ENCODE data around the gene NOD1.

Gene NOD1

DNA sequence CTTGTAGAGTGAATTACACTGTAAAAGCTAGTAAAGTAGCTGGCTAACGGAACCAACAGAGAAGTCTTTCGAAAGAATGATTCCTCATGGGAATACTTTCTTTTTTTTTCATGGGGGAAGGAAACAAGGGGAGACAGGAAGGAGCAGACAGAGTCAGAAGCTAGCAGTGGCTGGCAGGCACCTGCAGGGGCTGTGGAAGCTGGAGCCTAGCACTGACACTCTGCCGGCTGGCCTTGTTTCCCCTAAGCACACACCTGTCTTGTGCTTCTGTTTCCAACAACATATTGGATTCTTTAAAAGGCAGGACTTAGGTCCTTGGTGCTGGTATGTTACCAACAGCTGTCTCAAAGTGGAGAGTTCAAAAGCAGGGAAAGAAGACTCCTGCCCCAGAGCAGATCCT is 24.7 kb downstream of the NOD1 start:
- in situ Hi-C loops (cut with MboI; ENCODE audit: low pct_unique_long_range_greater_than_20kb, low sequenced_read_pairs) = no loop called here
- DNase-seq = no peak

DNA sequence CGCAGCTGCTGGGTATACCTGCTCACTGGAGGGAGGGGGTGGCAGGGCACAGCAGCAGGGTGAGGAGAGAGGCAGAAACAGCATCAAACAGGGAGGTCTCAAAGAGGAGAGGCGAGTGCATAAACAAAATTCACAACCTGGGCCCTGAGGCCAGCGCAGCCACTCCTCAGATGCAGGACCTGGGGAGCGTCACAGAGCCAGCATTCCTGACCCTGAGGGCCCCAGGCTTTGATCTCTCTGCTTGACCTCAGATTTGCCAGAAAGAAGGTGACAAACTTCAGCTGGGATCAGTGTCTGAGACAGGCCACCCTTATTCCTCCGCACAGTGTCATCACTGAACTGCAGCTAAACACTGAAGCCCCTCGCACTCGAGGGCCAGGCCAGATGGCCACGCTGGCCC is 25.6 kb downstream of the NOD1 start:
- in situ Hi-C loops (cut with MboI; ENCODE audit: low pct_unique_long_range_greater_than_20kb, low sequenced_read_pairs) = no loop called here
- no peak for DNase-seq

DNA sequence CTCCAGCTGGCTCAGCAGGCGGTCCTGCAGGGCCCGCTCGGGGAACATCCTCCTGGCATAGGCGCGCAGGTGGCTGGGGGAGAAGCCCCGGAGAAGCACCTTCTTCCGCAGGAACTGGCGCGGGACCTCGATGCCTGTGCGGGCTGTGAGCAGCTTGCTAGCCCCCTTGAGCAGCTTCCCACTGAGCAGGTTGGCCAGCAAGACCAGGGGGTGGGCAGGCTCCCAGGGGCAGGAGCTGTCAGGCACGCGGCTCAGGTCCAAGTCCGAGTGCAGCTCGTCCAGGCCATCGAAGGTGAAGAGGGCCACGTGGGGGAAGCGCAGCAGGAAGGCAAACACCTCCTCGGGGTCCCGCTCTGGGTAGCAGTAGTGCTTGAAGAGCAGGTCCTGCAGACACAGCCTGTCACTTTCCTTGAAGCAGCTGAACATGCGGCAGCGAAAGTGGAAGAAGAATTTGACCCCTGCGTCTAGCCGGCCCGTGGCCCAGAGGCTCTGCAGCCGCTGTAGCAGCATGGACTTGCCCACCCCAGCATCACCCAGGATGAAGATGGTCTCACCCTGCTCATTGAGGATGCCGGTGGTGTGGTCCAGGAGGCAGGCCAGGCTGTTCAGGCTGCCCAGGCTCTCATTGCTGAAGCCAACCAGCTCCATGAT is 26.2 kb downstream of the NOD1 start:
- in situ Hi-C loops (cut with MboI; ENCODE audit: low pct_unique_long_range_greater_than_20kb, low sequenced_read_pairs) = no loop called here
- DNase-seq = no peak

DNA sequence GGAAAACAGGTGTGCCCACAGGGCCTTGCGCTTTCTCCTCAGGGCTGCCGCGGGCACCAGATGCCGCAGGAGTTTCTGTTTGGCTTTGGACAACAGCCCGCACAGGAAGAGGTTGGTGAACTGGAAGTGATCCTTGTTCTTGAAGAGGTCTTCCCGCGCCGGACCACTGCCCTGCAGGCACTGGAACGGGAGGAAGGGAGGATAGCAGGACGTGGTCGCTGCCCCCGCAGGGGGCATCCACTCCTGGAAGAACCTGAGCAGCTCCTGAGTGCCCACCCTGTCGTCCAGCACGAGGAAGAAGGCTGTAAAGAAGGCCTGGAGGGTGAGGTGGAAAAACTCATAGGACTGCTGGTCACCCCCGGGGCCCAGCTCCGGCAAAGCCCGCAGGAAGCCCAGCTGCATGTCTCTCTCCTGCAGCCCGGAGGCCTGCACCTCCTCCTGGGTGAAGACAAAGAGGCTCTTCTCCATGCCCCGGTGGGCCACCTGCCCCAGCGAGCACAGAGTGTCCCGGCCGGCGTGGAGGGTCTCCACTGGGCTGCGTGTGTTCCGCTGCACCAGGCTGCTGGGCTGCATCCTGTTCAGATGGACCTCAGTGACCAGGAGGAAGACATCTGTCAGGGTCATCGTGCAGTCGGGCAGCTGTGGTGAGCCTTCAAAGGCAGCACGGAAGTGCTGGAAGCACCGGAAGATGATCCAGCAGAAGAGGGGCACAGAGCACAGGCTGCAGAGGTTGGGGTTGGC is 26.9 kb downstream of the NOD1 start:
- DNase-seq = no peak
- in situ Hi-C loops (cut with MboI; ENCODE audit: low pct_unique_long_range_greater_than_20kb, low sequenced_read_pairs) = no loop called here

DNA sequence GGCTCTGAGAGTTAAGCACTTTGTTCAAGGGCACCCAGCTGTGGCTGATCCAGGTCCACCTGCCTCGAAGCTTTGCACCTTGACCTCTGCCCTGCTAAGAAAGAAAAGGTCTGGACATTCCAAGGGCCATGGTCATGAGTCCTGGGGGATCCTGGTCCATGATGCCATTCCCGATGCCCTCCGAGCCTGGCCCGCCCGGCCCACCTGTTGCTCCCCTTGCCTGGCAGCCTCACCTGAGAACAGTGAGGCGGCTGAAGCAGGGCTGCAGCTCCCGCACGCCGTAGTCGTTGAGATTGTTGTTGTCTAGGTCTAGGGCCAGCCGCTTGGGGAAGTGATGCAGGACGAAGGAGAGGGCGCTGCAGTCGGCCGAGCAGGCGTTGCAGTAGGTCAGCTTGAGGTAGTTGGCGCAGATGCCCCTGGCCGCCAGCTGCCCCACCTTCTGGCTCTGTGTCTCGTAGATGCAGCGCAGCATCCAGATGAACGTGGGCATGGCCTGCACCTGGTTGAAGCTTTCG is 27.5 kb downstream of the NOD1 start:
- in situ Hi-C loops (cut with MboI; ENCODE audit: low pct_unique_long_range_greater_than_20kb, low sequenced_read_pairs) = no loop called here
- DNase-seq = no peak

DNA sequence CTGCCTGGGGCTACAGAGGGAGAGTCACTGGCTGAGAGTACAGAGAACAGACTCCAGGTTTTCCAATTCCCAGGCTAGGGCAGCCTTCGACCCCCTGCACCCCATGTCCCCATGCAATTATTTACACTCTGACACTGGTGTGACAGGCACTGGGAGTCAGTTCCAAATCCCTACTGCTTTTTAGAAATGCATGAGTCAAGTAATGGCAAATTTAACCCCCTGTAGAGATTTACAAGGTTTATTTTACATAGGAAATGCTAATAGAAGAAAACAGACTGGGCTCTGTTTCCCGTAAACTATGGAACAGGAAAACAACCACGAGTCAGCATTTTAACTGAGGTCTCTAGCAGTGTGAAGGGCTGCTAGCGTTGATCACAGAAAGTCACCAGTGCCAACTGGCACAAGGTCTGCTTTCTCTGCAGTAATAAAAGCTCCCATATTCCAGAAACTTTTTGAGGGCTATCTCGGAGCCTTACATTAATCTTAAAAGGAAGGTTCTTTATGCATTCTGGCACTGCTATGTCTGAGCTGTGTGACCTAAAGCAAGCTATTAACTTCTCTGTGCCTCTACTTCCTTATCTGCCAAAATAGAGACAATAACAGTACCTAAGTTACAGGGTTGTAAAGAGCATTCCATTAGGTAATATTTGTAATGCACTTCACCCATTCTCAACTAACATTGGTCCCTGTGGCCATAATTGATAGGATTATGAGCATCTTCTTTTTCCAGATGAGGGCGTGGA is 28.2 kb downstream of the NOD1 start:
- in situ Hi-C loops (cut with MboI; ENCODE audit: low pct_unique_long_range_greater_than_20kb, low sequenced_read_pairs) = no loop called here
- no peak for DNase-seq

DNA sequence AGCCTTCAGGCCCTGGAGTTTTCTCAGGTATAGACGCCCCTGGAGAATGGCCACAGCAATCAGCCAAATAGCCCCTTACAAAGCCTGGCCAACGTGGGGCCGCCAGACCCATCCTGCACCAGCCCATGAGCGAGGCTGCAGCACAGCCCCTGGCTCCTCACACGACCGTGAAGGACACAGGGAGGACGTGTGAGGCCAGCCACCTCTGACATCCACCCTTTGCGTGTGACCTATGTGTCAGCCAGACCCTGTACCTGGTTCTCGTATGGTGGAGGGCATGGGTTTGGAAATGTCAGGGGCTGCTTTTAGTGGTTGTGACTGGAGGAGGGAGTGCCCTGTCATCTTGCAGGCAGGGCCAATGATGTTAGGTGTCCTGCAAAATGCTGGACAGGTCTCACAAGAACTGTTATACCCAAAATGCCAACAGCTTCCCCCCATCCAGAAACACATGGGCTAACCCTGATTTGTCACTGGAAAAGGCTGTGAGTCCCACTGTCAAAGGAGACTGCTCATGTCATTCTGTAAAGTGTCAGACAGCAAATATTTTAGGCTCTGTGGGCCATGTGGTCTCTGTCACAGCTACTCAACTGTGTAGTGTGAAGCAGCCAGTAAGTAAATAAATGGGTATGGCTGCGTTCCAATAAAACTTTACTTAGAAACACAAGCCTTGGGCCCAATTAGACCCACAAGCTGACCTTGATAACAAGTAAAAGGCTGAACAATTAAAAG is 30.0 kb downstream of the NOD1 start:
- in situ Hi-C loops (cut with MboI; ENCODE audit: low pct_unique_long_range_greater_than_20kb, low sequenced_read_pairs) = no loop called here
- DNase-seq = no peak

DNA sequence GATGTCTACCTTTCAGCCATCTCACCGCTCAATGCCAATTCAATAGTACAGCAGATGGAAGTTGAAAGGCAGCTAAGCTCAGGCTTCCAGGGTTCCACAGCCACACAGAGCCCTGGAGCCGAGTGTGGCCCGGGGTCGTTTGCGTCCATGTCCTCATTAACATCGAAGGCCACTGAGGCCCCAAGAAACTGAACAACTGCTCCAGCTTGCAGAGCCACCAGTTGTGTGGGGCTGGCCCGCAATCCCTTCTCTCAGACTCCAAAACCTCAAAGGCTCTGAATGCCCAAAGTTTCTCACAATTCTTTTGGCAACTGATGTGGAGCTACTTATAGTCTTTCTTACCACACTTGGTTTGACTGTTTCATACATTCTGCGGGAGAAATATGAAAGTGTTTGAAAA is 31.1 kb downstream of the NOD1 start:
- in situ Hi-C loops (cut with MboI; ENCODE audit: low pct_unique_long_range_greater_than_20kb, low sequenced_read_pairs) = no loop called here
- no peak for DNase-seq

DNA sequence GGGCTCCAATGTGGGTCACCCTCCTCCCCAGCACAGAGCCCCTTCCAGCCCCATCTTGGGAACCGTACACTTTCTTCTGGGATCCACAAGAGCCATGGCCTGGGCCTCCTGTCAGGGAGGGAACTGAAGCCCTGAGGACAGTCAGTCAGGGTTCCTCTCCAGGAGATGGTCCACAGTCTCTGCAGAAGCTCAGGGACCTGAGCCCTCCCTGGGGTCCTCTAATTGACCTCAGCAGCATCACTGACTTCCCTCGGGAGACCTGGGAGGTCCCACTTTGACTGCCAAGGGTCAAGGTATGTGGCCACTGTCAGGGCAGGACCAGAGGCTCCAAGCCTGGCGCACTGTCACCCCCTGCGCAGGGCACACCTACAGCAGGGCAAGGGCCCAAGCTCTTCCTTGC is 32.3 kb downstream of the NOD1 start:
- no peak for DNase-seq
- in situ Hi-C loops (cut with MboI; ENCODE audit: low pct_unique_long_range_greater_than_20kb, low sequenced_read_pairs) = no loop called here

DNA sequence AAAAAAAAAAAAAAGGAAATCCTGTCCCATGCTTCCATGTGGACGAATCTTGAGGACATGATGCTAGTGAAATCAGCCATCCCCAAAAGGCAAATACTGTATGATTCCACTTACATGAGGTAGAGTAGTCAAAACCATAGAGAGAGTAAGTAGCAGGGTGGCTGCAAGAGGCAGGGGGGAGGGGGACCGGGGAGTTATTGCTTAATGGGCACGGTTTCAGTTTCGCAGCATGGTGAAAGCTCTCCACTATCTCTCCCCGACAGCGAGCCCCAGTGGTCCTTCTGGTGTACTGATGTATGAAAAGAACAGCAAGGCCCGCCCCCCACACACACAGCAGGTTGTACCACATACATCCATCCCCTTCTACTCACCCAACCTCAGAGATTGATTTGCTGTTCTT is 32.8 kb downstream of the NOD1 start:
- DNase-seq = peak; percentile 94
- in situ Hi-C loops (cut with MboI; ENCODE audit: low pct_unique_long_range_greater_than_20kb, low sequenced_read_pairs) = no loop called here

DNA sequence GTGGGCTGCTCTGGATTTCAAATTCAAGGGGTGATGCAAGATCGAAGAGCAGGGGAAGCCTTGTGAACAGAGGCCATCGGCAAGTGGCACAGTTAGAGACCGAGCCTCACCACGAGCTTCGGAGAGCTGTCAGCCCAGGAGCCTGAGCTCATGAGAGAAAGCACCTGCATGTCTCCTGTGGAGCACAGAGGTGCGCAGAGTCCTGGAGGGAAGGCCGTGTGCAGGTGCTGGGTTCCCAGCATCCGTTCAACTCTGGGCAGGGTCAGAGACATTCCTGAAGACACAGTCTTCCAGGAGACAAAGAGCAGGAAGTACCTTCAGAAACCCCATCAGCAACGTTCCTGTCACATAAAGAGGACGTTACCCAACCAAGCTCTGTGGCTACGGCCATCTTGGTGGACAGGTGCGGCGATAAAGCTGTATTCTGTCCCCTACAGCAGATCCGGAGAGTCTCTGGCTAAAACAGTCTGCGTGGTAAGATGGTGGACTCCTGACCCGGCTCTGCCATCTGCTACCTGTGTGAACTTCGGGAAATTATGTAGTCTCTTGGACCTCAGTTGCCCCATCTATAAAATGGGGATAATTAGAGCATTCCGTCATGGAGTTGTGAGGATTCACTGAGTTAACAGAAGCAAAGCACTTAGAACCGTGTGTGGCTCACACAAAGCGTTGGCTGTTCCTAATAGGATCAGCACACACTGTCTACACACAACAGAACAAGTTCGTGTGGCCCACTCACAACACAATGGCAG is 40.6 kb downstream of the NOD1 start:
- in situ Hi-C loops (cut with MboI; ENCODE audit: low pct_unique_long_range_greater_than_20kb, low sequenced_read_pairs) = no loop called here
- no peak for DNase-seq

DNA sequence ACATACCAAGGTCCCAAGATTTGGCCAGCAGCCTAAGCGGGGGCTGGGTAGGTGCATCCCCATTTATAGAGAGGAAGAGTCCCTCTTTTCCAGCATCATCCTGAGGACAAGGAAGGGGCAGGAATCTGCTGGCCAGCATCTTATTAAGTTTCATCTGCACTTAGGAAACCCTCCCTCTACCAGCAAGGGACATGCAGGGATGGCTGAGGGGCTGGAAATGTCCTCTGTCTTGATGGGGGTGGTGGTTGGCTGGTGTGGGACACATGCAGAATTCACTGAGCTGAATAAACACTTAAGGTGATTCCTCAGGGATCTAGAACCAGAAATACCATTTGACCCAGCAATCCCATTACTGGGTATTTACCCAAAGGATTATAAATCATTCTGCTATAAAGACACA is 42.1 kb downstream of the NOD1 start:
- no peak for DNase-seq
- in situ Hi-C loops (cut with MboI; ENCODE audit: low pct_unique_long_range_greater_than_20kb, low sequenced_read_pairs) = no loop called here

DNA sequence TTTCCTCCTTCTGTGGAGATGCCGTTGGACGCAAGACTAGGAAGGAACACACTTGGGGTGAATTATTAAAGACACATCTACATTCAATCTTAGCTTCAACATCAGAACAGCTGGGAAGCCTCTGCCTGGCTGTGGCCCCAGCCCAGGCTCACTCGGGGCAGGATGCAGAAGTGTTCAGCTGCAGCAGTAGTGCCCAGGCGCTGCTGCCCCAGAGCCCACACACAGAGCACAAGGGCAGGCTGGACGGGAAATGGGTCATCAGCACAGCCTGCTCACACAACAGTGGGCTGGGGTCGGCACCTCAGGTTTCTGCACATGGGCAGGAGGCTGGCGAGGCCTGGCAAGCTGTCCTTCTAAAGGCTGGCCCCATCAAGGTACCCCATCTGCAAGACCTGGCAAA is 42.5 kb downstream of the NOD1 start:
- in situ Hi-C loops (cut with MboI; ENCODE audit: low pct_unique_long_range_greater_than_20kb, low sequenced_read_pairs) = no loop called here
- DNase-seq = no peak

DNA sequence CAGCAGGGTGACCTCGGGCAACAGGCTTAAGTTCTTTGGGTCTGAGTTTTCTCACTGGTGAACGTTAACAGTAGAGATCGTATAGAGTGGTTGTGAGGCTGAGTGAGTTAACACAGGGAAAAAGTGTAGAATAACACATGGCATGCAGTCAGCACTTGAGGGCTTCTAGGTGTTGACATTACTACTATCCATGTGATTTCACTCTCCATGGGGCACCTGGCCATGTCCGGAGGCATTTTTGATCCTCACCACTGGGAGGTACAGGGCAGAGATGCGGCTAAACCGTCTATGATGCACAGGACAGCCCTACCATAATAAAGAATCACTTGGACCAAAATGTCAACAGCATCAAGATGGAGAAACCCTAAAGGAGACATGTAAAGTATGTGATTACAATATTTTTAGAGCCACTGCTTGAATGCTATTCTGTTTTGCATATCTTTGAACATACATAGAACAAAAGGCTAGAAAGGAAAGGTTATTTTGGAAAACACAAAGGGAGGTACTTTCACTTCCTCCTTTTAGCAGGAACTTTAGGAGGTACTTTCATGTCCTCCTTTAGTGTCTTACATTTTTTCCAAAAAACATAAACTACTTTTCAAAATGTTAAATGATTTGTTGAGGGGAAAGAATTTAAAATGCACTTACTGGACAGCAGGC is 44.3 kb downstream of the NOD1 start:
- in situ Hi-C loops (cut with MboI; ENCODE audit: low pct_unique_long_range_greater_than_20kb, low sequenced_read_pairs) = no loop called here
- peak; percentile 45 for DNase-seq

DNA sequence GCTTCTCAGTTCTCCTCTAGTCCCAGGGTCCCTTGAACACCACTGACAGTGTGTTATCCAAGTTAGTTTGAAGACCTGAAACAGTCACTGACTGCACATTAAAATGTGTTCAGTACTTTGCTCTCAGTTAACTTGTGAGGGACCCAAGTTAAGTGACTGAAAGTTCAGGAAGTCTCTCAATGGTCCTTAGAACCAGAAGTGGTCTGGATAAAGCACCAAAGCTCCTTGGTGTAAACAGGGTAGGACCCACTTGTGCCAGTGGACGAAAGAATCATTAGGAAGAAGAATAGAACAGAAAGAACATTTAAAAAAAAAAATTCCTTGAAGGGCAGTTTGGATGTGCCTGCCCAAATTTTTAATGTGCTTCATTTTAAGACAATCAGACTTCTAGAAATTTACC is 45.1 kb downstream of the NOD1 start:
- no peak for DNase-seq
- in situ Hi-C loops (cut with MboI; ENCODE audit: low pct_unique_long_range_greater_than_20kb, low sequenced_read_pairs) = no loop called here

DNA sequence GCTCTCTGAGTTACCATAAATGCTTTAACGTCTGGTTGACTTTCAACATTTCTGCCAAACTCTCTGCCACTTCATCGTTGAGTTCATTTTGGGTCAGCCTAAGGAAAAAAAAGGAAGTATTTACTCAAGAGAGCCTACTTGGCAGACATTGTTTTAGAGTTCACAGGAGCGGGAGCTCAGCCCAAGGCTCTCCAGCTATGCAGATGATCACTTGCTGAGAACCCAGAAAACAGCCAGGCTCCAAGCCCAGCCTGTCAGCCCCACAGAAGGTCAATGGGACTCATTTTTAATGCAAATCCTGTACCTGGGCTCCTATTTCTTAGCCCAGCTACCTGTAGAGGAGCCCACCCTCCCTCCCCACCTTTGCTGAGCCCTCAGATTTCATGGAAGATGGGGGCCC is 45.5 kb downstream of the NOD1 start:
- DNase-seq = peak; percentile 75
- in situ Hi-C loops (cut with MboI; ENCODE audit: low pct_unique_long_range_greater_than_20kb, low sequenced_read_pairs) = no loop called here

DNA sequence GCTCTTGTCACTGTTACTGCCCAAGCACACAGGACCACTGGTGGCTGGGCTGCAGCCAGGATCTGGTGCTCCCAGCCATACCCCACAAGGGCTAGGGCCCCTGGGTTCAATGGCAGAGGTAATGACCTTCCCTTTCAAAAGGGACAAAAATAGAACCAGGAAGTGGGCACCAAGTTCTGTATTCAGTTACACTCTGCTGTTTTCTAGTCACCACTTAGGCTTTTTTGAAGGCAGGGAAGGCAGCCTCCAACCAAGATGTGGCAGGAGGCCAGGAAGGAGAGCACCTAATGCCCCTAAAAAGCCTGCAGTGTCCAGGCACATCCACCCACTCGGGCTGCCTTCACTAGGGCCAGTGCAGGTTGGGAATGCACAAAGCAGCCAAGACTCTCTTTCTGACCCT is 47.8 kb downstream of the NOD1 start:
- DNase-seq = peak; percentile 61
- in situ Hi-C loops (cut with MboI; ENCODE audit: low pct_unique_long_range_greater_than_20kb, low sequenced_read_pairs) = no loop called here

DNA sequence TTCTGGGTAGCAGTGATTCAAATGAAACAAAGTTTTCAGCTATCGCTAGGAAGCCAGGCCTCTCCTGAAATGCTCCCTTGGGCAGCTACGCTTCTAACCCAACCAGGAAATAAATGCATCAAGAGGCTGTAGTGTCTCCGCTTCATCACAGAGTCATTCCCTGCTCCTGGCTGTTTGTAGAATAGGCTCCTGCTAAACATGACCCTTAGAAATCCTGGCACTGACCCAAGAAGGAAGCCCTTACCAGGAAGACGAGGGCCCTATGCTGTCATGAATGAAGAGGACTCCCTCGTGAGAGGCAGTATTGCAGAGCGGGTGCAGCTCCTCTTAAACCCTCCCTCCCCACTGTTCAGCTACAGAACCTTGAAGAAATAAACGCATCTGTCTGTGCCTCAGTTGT is 48.3 kb downstream of the NOD1 start:
- in situ Hi-C loops (cut with MboI; ENCODE audit: low pct_unique_long_range_greater_than_20kb, low sequenced_read_pairs) = no loop called here
- DNase-seq = peak; percentile 21

DNA sequence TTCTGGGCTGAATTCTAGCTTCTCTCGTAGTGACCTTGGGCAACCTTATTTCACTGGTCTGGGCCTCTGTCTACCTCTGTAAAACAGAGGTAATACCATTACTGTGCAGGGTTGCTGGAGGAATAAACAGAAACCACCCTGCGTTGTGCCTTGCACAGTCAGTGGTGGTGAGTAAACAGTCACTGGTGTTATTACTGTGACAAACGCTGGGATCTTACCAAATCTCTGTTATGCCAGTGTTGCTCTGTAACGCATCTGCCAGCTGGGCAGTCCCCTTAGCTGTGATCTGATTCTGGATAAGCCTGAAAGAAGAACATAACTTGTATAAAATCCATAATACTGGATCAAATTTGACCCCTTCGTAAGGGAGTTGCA is 49.4 kb downstream of the NOD1 start:
- in situ Hi-C loops (cut with MboI; ENCODE audit: low pct_unique_long_range_greater_than_20kb, low sequenced_read_pairs) = no loop called here
- DNase-seq = no peak

All from KBM-7 (cell line).